OCI-LY3 (cell line): Measurements from ENCODE around the gene PGAP6.

Experiments used
- EZH2phosphoT487 ChIP-seq: fragments of 200-600 bp; shearing (Covaris generic); IDR thresholded peaks from 2 replicates; pipeline ENCODE4 v1.6.1; 2018; ENCODE audit warnings: antibody characterized with exemption, mixed run types, low read depth
- TF ChIP-seq, protein P1 (sequence below): fragments of 200-600, 300-600 bp; sonication (generic); IDR thresholded peaks from 2 replicates; pipeline ENCODE4 v1.5.1; 2014; ENCODE audit warnings: antibody characterized with exemption, low read length, low read depth

DNA sequence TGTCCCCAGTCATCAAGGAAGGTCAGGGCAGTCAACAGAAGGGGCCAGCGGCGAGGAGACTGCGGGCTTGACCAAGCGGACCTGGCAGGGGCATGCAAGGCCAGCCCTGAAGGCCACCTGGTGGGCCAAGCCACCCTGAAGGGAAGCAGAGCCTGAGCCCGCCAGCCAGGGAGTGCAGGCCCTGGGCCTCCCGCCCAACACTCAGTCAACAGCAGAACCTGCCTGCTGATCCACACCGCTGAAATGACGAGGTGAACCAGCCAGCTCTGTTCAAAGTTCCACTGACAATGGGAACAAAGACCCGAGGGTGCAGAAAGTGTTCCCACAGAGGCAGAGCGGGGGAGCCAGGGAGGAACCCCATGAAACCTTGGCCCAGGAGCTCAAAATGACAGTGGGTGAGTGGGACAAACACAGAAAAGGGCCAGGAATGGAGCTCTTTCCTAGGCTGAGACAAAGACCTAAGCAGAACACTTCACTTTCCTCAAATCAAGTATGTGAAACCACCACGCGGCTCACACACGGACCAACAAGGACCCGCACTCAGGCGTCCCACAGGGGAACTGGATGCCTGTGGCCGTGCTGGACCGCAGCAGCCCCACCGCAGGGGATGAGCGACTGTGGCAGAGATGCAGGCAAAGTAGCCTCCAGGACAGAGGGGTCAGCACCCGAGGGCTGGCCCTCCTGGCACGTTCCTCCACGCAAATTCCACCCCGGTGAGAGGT, 41.2 kb downstream of the PGAP6 start:
- TF ChIP-seq, protein P1, sequence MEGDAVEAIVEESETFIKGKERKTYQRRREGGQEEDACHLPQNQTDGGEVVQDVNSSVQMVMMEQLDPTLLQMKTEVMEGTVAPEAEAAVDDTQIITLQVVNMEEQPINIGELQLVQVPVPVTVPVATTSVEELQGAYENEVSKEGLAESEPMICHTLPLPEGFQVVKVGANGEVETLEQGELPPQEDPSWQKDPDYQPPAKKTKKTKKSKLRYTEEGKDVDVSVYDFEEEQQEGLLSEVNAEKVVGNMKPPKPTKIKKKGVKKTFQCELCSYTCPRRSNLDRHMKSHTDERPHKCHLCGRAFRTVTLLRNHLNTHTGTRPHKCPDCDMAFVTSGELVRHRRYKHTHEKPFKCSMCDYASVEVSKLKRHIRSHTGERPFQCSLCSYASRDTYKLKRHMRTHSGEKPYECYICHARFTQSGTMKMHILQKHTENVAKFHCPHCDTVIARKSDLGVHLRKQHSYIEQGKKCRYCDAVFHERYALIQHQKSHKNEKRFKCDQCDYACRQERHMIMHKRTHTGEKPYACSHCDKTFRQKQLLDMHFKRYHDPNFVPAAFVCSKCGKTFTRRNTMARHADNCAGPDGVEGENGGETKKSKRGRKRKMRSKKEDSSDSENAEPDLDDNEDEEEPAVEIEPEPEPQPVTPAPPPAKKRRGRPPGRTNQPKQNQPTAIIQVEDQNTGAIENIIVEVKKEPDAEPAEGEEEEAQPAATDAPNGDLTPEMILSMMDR: no peak
- no peak for TF ChIP-seq EZH2phosphoT487
